Endothelial cell of umbilical vein (primary cell): Measurements from ENCODE around the gene PLA2G15. TPM values are rescaled to one million over a fixed set of nuclear protein-coding genes. Genes with fewer than 3 reads are reported as not detected.

Experiments used
- BruUV-seq: library from RNA; stranded (reverse); fragments of 400-500 nt; replicated peaks from 2 replicates; lab custom pipeline; 2021; lab: Mats Ljungman, UMichigan
- CTCF ChIA-PET: fragments of 300-600, 350-600 bp; sonication (Branson Sonifier 250); formaldehyde crosslinking; loops from one replicate; lab custom pipeline; 2021; ENCODE audit warnings: antibody characterized with exemption, inconsistent platforms; lab: Charles Lee
- POLR2A ChIA-PET: fragments of 300-600, 350-600 bp; sonication (Branson Sonifier 250); formaldehyde crosslinking; loops from one replicate; lab custom pipeline; 2021; ENCODE audit warnings: antibody characterized with exemption, inconsistent platforms; lab: Charles Lee
- DNase-seq: peaks from one replicate; pipeline ENCODE4 v3.0.0-alpha.2; 2011; ENCODE audit warnings: low read depth, low spot score
- FAIRE-seq: peaks from 2 replicates; lab custom pipeline; 2011; peaks lifted over from hg19 to GRCh38; lab: Jason Lieb, UNC
- H2AFZ ChIP-seq: 2 replicates; pipeline ENCODE4 v1.6.0; 2012; ENCODE audit warnings: low read depth, low read length, control low read depth, inconsistent platforms
- H3K27ac ChIP-seq: 2 replicates; pipeline ENCODE4 v1.5.1; 2011; ENCODE audit warnings: low read depth, mild to moderate bottlenecking, control low read depth, low read length, moderate library complexity; ENCODE audit not compliant: insufficient read depth
- H3K27me3 ChIP-seq, 2 experiments: 2 replicates each; pipeline versions ENCODE4 v1.6.0 to v1.6.1; 2011; ENCODE audit warnings: low read length in 2 of 2, mixed read lengths in 1 of 2; ENCODE audit not compliant: control insufficient read depth in 2 of 2, insufficient read depth in 2 of 2
- H3K36me3 ChIP-seq, 2 experiments: 2 replicates in 1 of 2; 3 replicates in 1 of 2; pipeline ENCODE4 v1.5.1; 2011; ENCODE audit warnings: low read length in 2 of 2, mild to moderate bottlenecking in 1 of 2, moderate library complexity in 1 of 2; ENCODE audit not compliant: control insufficient read depth in 2 of 2, insufficient read depth in 2 of 2; ENCODE audit errors: extremely low read depth in 1 of 2
- H3K4me1 ChIP-seq: 3 replicates; pipeline ENCODE4 v1.5.1; 2011; ENCODE audit warnings: mild to moderate bottlenecking, low read length; ENCODE audit not compliant: control insufficient read depth, insufficient read depth; ENCODE audit errors: extremely low read depth
- H3K4me2 ChIP-seq: 2 replicates; pipeline ENCODE4 v1.6.1; 2011; ENCODE audit warnings: low read length, control low read depth, mixed read lengths; ENCODE audit not compliant: insufficient read depth
- H3K4me3 ChIP-seq, 3 experiments: fragments of 200-600 bp in 1 of 3; sonication (generic), shearing (Covaris generic) in 1 of 3; replicated peaks in 1 of 3; 2 replicates each; pipeline ENCODE4 v1.5.1; 2011 to 2016; ENCODE audit warnings: control low read depth in 3 of 3, low read length in 3 of 3, mild to moderate bottlenecking in 2 of 3, inconsistent platforms in 1 of 3, low read depth in 1 of 3, moderate library complexity in 1 of 3; ENCODE audit not compliant: insufficient read depth in 1 of 3
- H3K79me2 ChIP-seq: 2 replicates; pipeline ENCODE4 v1.6.0; 2012; ENCODE audit warnings: low read length, inconsistent platforms; ENCODE audit not compliant: control insufficient read depth, insufficient read depth
- H3K9ac ChIP-seq: replicated peaks from 2 replicates; pipeline ENCODE3; 2011; ENCODE audit warnings: low read length, control low read depth; ENCODE audit not compliant: insufficient read depth; ENCODE audit errors: extremely low read depth
- H3K9me1 ChIP-seq: replicated peaks from 3 replicates; pipeline ENCODE4 v1.6.0; 2011; ENCODE audit warnings: mild to moderate bottlenecking, low read length; ENCODE audit not compliant: control insufficient read depth, insufficient read depth; ENCODE audit errors: extremely low read depth
- H3K9me3 ChIP-seq: replicated peaks from 2 replicates; pipeline ENCODE4 v1.5.1; 2012; ENCODE audit warnings: low read length, inconsistent platforms; ENCODE audit not compliant: control insufficient read depth, insufficient read depth
- H4K20me1 ChIP-seq: replicated peaks from 2 replicates; pipeline ENCODE3; 2011; ENCODE audit warnings: mild to moderate bottlenecking, low read length; ENCODE audit not compliant: control insufficient read depth, insufficient read depth; ENCODE audit errors: extremely low read depth
- EZH2 ChIP-seq: IDR thresholded peaks from 2 replicates; pipeline ENCODE4 v1.6.1; 2012; ENCODE audit warnings: borderline replicate concordance, low read depth, mild to moderate bottlenecking, moderate library complexity, low read length, inconsistent platforms; ENCODE audit not compliant: severe bottlenecking
- FOS ChIP-seq: IDR thresholded peaks from 2 replicates; pipeline ENCODE4 v1.6.1; 2011; ENCODE audit warnings: mild to moderate bottlenecking, low read length, moderate library complexity, borderline replicate concordance; ENCODE audit not compliant: insufficient read depth
- GATA2 ChIP-seq: IDR thresholded peaks from 2 replicates; pipeline ENCODE4 v1.7.0; 2011; ENCODE audit warnings: low read depth, mild to moderate bottlenecking, moderate library complexity, mixed read lengths, low read length; ENCODE audit not compliant: insufficient read length, insufficient read depth
- JUN ChIP-seq: IDR thresholded peaks from 2 replicates; pipeline ENCODE4 v1.6.1; 2011; ENCODE audit warnings: borderline replicate concordance, low read depth; ENCODE audit not compliant: insufficient read length, insufficient read depth
- MYC ChIP-seq: IDR thresholded peaks from one replicate; pipeline ENCODE4 v1.6.1; 2011; ENCODE audit warnings: mild to moderate bottlenecking, low read depth, low read length
- POLR2A ChIP-seq: IDR thresholded peaks from 2 replicates; pipeline ENCODE4 v1.6.1; 2012; ENCODE audit warnings: low read depth, mild to moderate bottlenecking, control low read depth, low read length
- POLR2AphosphoS5 ChIP-seq: IDR thresholded peaks from 2 replicates; pipeline ENCODE4 v1.6.1; 2012; ENCODE audit warnings: low read depth, mild to moderate bottlenecking, control low read depth, low read length, moderate library complexity; ENCODE audit not compliant: insufficient read depth
- dilution Hi-C: fragments of 300-500 bp; cut with MboI; formaldehyde crosslinking; loops from one replicate; pipeline ENCODE4 v1.15.0; 2019; ENCODE audit warnings: low sequenced_read_pairs; ENCODE audit not compliant: extremely low pct_ligation_motif_present
- intact Hi-C: fragments of 100-400 bp; cut with micrococcal nuclease; formaldehyde crosslinking; loops from one replicate; pipeline ENCODE4 v1.10.0; 2022
- polyA plus RNA-seq, 4 experiments: library from polyadenylated mRNA; depleted of rRNA in 3 of 4; stranded (reverse) in 3 of 4; unstranded in 1 of 4; fragments of >200 nt; gene quantifications; 2 replicates each; pipeline versions ENCODE4 v1.2.1 to v1.2.3, GENCODE V29; 2011 to 2012; ENCODE audit warnings: missing spikeins in 1 of 4
- total RNA-seq: library from RNA; stranded (reverse); gene quantifications from 2 replicates; pipeline ENCODE4 v1.2.3, GENCODE V29; 2021

The PLA2G15 gene
- total and polyA plus RNA-seq, 2 donors (not counting 3 experiments of a cell fraction or from before 2014, with no cell fraction given), result 24.3 to 41.8 TPM

GRCh38 chr16:68265078-68265920 lies 20.1 kb downstream of the PLA2G15 start:
- intact Hi-C loops (loop anchor here (1.0 to 2.0 kb wide), 2 partner anchors 20 to 45 kb away; partner anchors contain the start of genes PLA2G15 and SLC7A6OS), dilution Hi-C loops (no loop called here)
- peaks cover 58% of the 10 kb centered on the region for H3K79me2 ChIP-seq
- ChIA-PET POLR2A (interaction anchor here (1.5 to 1.9 kb wide), 2 partner anchors 25 to 60 kb away, joined by 3 to 9 read pairs; no protein-coding TSS in a partner anchor), CTCF (interaction anchor here (1.6 to 6.3 kb wide), 8 partner anchors 14 to 64 kb away, joined by 9 to 212 read pairs (median 66); partner anchors contain the start of genes PLA2G15, PRMT7 and SLC7A6OS)
- H3K4me3 ChIP-seq, result peak overlapping the region; percentile 44 to 69 (median 66)
- peak overlapping the region; percentile 91 for H3K9ac ChIP-seq
- H3K9me1 ChIP-seq, result no peaks in the 10 kb centered on the region
- no peaks in the 10 kb centered on the region for H3K9me3 ChIP-seq
- peak overlapping the region; percentile 73 for H2AFZ ChIP-seq
- peak overlapping the region; percentile 79 for H3K4me2 ChIP-seq
- H3K4me1 ChIP-seq, result peaks cover 25% of the 10 kb centered on the region
- no peak for TF ChIP-seq JUN
- peak; percentile 29 for TF ChIP-seq POLR2AphosphoS5
- peak; percentile 57 for TF ChIP-seq POLR2A
- no peaks in the 10 kb centered on the region for H4K20me1 ChIP-seq
- FAIRE-seq (peak; percentile 90), DNase-seq (peak; percentile 60)
- no peaks in the 10 kb centered on the region for H3K27me3 ChIP-seq
- TSS peak; percentile 36 for BruUV-seq
- H3K27ac ChIP-seq, result peak overlapping the region; percentile 91
- peaks cover 0 to 4% of the 10 kb centered on the region in 2 experiments for H3K36me3 ChIP-seq

GRCh38 chr16:68267612-68268405 lies 22.6 kb downstream of the PLA2G15 start:
- POLR2A ChIA-PET, result no interaction called here

More at GRCh38 chr16:68267612-68268405, 22.6 kb downstream of the PLA2G15 start:
- dilution Hi-C loops (no loop called here), intact Hi-C loops (no loop called here)
- DNase-seq, result no peak
- Histone ChIP-seq H3K27ac (no peak overlapping the region), H3K79me2 (peaks cover 82% of the 10 kb centered on the region), H3K4me3 (no peak overlapping the region), H3K27me3 (no peaks in the 10 kb centered on the region), H3K9me1 (no peaks in the 10 kb centered on the region), H3K9me3 (no peaks in the 10 kb centered on the region), H4K20me1 (no peaks in the 10 kb centered on the region), H3K4me2 (no peak overlapping the region), H3K9ac (no peak overlapping the region), H3K36me3 (peaks cover 0 to 8% of the 10 kb centered on the region in 2 experiments), H2AFZ (no peak overlapping the region), H3K4me1 (peaks cover 25% of the 10 kb centered on the region)
- peak; percentile 12 for FAIRE-seq
- CTCF ChIA-PET, result no interaction called here
- TF ChIP-seq JUN (no peak), GATA2 (no peak), EZH2 (no peak), POLR2A (no peak), FOS (no peak), MYC (no peak), POLR2AphosphoS5 (no peak)
- BruUV-seq, result no TSS peak
